Daoy (cell line): ENCODE results near the gene NOC2L. TPM values are rescaled to one million over a fixed set of nuclear protein-coding genes. Genes with fewer than 3 reads are reported as not detected.
A peak's percentile ranks its signal among the peaks of the same experiment; 100 is the strongest.
"Not testable (repeated sequence)": the region's sequence is repeated elsewhere in the genome, so short reads cannot be mapped to it uniquely, and the experiment has no call there.

Experiments used
- DNase-seq: peaks from one replicate; pipeline ENCODE4 v3.0.0-alpha.2; 2015; ENCODE audit warnings: low read depth
- total RNA-seq: library from RNA; depleted of rRNA; stranded (reverse); fragments of >200 nt; shearing (Covaris generic); gene quantifications from 2 replicates; pipeline ENCODE4 v1.2.3, GENCODE V29; 2014; rRNA removed

NOC2L gene
- total RNA-seq, 1 experiment from 2014 or later = 271 TPM

- DNase-seq = peak; percentile 93
These were observed 54.6 kb downstream of the NOC2L start for GRCh38 chr1:904310-904950.

- DNase-seq = no peak
These were observed 55.3 kb downstream of the NOC2L start for GRCh38 chr1:903721-904271.

- no peak for DNase-seq
These were observed 55.8 kb downstream of the NOC2L start for GRCh38 chr1:903305-903704.

GRCh38 chr1:902802-903201 lies 56.3 kb downstream of the NOC2L start:
- no peak for DNase-seq

- no peak for DNase-seq
These were observed 57.8 kb downstream of the NOC2L start for GRCh38 chr1:901108-901859.

GRCh38 chr1:899636-900317 lies 59.3 kb downstream of the NOC2L start:
- no peak for DNase-seq

GRCh38 chr1:897951-898350 lies 61.1 kb downstream of the NOC2L start:
- DNase-seq = not testable (repeated sequence)

- no peak for DNase-seq
These were observed 61.8 kb downstream of the NOC2L start for GRCh38 chr1:897226-897625.

Other genes starting within 250 kb of the NOC2L start
- 24.3 and 29.0 TPM in 2 replicates for gene SAMD11, start 35.3 kb downstream of the NOC2L start, total RNA-seq
- 9.4 and 13.9 TPM in 2 replicates for gene KLHL17, start 1.3 kb upstream of the NOC2L start, total RNA-seq
- 0.11 and 3.8 TPM in 2 replicates for gene PLEKHN1, start 7.2 kb upstream of the NOC2L start, total RNA-seq
- gene PERM1, start 22.8 kb upstream of the NOC2L start, total RNA-seq = not detected in 2 replicates
- 30.1 and 36.3 TPM in 2 replicates for gene HES4, start 40.8 kb upstream of the NOC2L start, total RNA-seq
- gene ISG15, start 54.2 kb upstream of the NOC2L start, total RNA-seq = 219 and 238 TPM in 2 replicates
- 66.6 and 72.0 TPM in 2 replicates for gene AGRN, start 60.9 kb upstream of the NOC2L start, total RNA-seq
- not detected in 2 replicates for gene RNF223, start 115.0 kb upstream of the NOC2L start, total RNA-seq
- 14.8 and 19.1 TPM in 2 replicates for gene C1orf159, start 156.8 kb upstream of the NOC2L start, total RNA-seq
- not detected in 2 replicates for gene TTLL10, start 214.6 kb upstream of the NOC2L start, total RNA-seq
- gene TNFRSF18, start 247.3 kb upstream of the NOC2L start, total RNA-seq = 0.89 and 1.9 TPM in 2 replicates